ENCODE data around the gene ACOT7.

DNA sequence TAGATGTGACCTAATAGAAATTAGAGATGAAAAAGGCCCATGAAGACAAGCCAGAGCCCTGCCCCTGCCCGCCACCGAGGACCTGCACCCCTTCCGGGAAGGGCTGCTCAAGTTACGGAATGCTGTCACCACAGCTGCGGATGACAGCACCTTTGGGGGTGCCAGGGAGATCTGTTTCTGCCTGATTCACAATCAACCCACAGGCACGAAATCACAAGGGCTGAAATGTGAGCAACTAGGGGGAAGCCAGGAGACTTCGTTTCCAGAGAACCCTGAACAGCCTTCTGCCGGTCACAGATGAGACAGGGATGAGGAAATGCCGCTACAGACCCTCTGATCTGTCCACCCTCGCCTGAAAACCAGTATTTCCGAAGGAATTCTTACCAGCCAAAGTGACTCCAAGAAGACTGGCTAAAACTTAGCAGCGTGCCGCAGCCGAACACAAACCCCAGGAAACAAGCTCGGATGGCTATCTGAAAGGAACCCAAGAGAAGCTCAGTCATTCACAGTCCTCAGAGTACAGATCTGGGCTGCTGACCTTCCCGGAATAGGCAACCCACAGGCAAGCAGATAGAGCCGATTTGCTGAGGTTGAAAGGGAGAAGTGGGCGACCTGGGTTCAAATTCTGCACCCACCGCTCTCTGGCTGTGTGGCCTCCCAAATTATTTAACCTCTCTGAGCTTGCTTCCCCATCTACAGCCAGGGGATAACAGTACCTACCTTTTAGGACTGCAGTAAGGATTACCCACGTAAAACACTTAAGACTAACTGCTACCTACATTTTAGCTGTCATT is 158.9 kb downstream of the ACOT7 start:
- TF ChIP-seq POLR2A (IDR thresholded peaks at IDR 0.05) (no peak), CTCF (IDR thresholded peaks at IDR 0.05) (no peak), POLR2AphosphoS5 (IDR thresholded peaks at IDR 0.05) (no peak)

All from prostate gland (tissue), 2 donors.